ENCODE results near the gene RNF223.
"Not testable (repeated sequence)": the region's sequence is repeated elsewhere in the genome, so short reads cannot be mapped to it uniquely, and the experiment has no call there.

The RNF223 gene

GRCh38 chr1:1058921-1059493, 15.1 kb downstream of the RNF223 start:
- no peak for FAIRE-seq

GRCh38 chr1:1058088-1058905, 15.8 kb downstream of the RNF223 start:
- no peak for FAIRE-seq

- FAIRE-seq: not testable (repeated sequence)
Observed at GRCh38 chr1:1057769-1058087, 16.4 kb downstream of the RNF223 start.

GRCh38 chr1:1055841-1056736, 18.0 kb downstream of the RNF223 start:
- FAIRE-seq: no peak

GRCh38 chr1:1054971-1055370, 19.1 kb downstream of the RNF223 start:
- FAIRE-seq: no peak

GRCh38 chr1:1054099-1054700, 19.9 kb downstream of the RNF223 start:
- no peak for FAIRE-seq

GRCh38 chr1:1053682-1054081, 20.4 kb downstream of the RNF223 start:
- FAIRE-seq: no peak

- FAIRE-seq: no peak
Observed at GRCh38 chr1:1053022-1053421, 21.1 kb downstream of the RNF223 start.

- no peak for FAIRE-seq
Observed at GRCh38 chr1:1052003-1052840, 21.9 kb downstream of the RNF223 start.

- no peak for FAIRE-seq
Observed at GRCh38 chr1:1051127-1051810, 22.8 kb downstream of the RNF223 start.

- no peak for FAIRE-seq
Observed at GRCh38 chr1:1050577-1051052, 23.5 kb downstream of the RNF223 start.

GRCh38 chr1:1049318-1050165, 24.6 kb downstream of the RNF223 start:
- no peak for FAIRE-seq

- no peak for FAIRE-seq
Observed at GRCh38 chr1:1048765-1049164, 25.3 kb downstream of the RNF223 start.

GRCh38 chr1:1047963-1048362, 26.1 kb downstream of the RNF223 start:
- no peak for FAIRE-seq

- no peak for FAIRE-seq
Observed at GRCh38 chr1:1047407-1047806, 26.7 kb downstream of the RNF223 start.

GRCh38 chr1:1046767-1047166, 27.3 kb downstream of the RNF223 start:
- no peak for FAIRE-seq

- no peak for FAIRE-seq
Observed at GRCh38 chr1:1046243-1046642, 27.9 kb downstream of the RNF223 start.

GRCh38 chr1:1045129-1045528, 29.0 kb downstream of the RNF223 start:
- no peak for FAIRE-seq

- FAIRE-seq: no peak
Observed at GRCh38 chr1:1044455-1045078, 29.5 kb downstream of the RNF223 start.

GRCh38 chr1:1043921-1044320, 30.2 kb downstream of the RNF223 start:
- FAIRE-seq: no peak
